Neural crest cell (in vitro differentiated cells): ENCODE results near the gene ZBBX. TPM values are rescaled to one million over a fixed set of nuclear protein-coding genes. Genes with fewer than 3 reads are reported as not detected.

Experiments
- DNase-seq: peaks from one replicate; pipeline ENCODE4 v3.0.0; 2021; ENCODE audit warnings: low read depth, mixed read lengths, low spot score
- H3K27ac Mint-ChIP-seq: one replicate; pipeline ENCODE4 v1.8.0; 2021; ENCODE audit warnings: mild to moderate bottlenecking, mixed read lengths; ENCODE audit not compliant: unreplicated experiment
- H3K27me3 Mint-ChIP-seq: 2 replicates; pipeline ENCODE4 v1.8.0; 2021; ENCODE audit warnings: low read depth, mild to moderate bottlenecking, mixed read lengths
- H3K36me3 Mint-ChIP-seq: 2 replicates; pipeline ENCODE4 v1.8.0; 2021; ENCODE audit warnings: low read depth, mild to moderate bottlenecking, mixed read lengths
- H3K4me1 Mint-ChIP-seq: 2 replicates; pipeline ENCODE4 v1.8.0; 2021; ENCODE audit warnings: mixed read lengths
- H3K4me3 Mint-ChIP-seq: one replicate; pipeline ENCODE4 v1.8.0; 2021; ENCODE audit warnings: mild to moderate bottlenecking, mixed read lengths
- H3K9me3 Mint-ChIP-seq: 2 replicates; pipeline ENCODE4 v1.8.0; 2021; ENCODE audit warnings: mixed read lengths
- CTCF ChIP-seq: fragments of 200-600 bp; sonication (generic); conservative IDR thresholded peaks from 2 replicates; pipeline ENCODE4 v1.5.0; 2021; ENCODE audit warnings: antibody characterized with exemption, mild to moderate bottlenecking
- total RNA-seq: library from RNA; stranded (reverse); gene quantifications from 2 replicates; pipeline ENCODE4 v1.2.1, GENCODE V29; 2021

The ZBBX gene
- total RNA-seq, 1 donor from 2014 or later: 1.6 TPM

GRCh38 chr3:167288737-167289136 is 91.4 kb downstream of the ZBBX start:
- no peak overlapping the region for H3K4me3 Mint-ChIP-seq
- no peak for DNase-seq
- H3K9me3 Mint-ChIP-seq: no peaks in the 10 kb centered on the region
- H3K27me3 Mint-ChIP-seq: no peaks in the 10 kb centered on the region
- TF ChIP-seq CTCF: no peak
- no peaks in the 10 kb centered on the region for H3K36me3 Mint-ChIP-seq
- H3K4me1 Mint-ChIP-seq: no peaks in the 10 kb centered on the region
- H3K27ac Mint-ChIP-seq: no peak overlapping the region

- DNase-seq: no peak
- H3K36me3 Mint-ChIP-seq: no peaks in the 10 kb centered on the region
- H3K27ac Mint-ChIP-seq: no peak overlapping the region
- no peak for TF ChIP-seq CTCF
- no peaks in the 10 kb centered on the region for H3K9me3 Mint-ChIP-seq
- no peaks in the 10 kb centered on the region for H3K27me3 Mint-ChIP-seq
- H3K4me1 Mint-ChIP-seq: no peaks in the 10 kb centered on the region
- H3K4me3 Mint-ChIP-seq: no peak overlapping the region
These were observed 92.8 kb downstream of the ZBBX start for GRCh38 chr3:167287308-167287707.

DNA sequence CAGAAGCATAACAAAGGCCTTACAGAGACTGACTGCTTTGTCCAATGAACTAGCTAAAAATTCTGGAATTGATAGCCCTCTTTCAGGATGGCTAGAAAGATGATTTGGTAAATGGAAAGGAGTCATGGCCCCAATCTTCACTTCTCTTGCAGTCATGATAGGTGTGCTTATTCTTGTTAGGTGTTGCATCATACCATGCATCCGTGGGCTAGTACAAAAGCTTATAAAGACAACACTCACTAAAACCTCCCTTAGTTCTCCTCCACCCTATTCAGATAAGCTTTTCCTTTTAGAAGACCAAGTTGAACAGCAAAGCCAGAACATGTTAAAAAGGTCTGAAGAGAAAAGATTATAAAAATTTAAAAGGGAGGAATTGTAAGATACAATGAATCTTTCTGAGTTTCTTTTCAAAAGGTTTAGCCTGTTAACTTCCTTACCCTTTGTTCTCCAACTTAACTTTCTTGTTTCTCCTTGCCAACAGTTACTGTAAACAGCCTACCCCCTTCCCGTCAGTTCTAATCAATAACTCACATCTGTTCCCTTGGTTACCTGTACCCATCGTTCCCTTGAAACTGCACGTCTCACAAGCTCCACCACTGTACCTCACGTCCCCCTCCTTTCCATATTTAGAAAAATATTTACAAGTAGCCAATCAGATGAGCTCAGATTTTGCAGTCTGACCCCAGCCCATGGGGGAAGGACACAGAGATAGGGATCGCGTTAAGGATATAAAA is 105.8 kb downstream of the ZBBX start:
- DNase-seq: no peak
- peaks cover 2% of the 10 kb centered on the region for H3K9me3 Mint-ChIP-seq
- H3K4me1 Mint-ChIP-seq: no peaks in the 10 kb centered on the region
- no peak for TF ChIP-seq CTCF
- H3K4me3 Mint-ChIP-seq: no peak overlapping the region
- no peaks in the 10 kb centered on the region for H3K27me3 Mint-ChIP-seq
- no peak overlapping the region for H3K27ac Mint-ChIP-seq
- peaks cover 6% of the 10 kb centered on the region for H3K36me3 Mint-ChIP-seq

GRCh38 chr3:167253037-167253436 is 127.1 kb downstream of the ZBBX start:
- peaks cover 8% of the 10 kb centered on the region for H3K4me1 Mint-ChIP-seq
- H3K9me3 Mint-ChIP-seq: no peaks in the 10 kb centered on the region
- H3K27ac Mint-ChIP-seq: no peak overlapping the region
- no peaks in the 10 kb centered on the region for H3K27me3 Mint-ChIP-seq
- H3K4me3 Mint-ChIP-seq: no peak overlapping the region
- TF ChIP-seq CTCF: no peak
- H3K36me3 Mint-ChIP-seq: no peaks in the 10 kb centered on the region
- DNase-seq: no peak

- H3K36me3 Mint-ChIP-seq: no peaks in the 10 kb centered on the region
- H3K27ac Mint-ChIP-seq: no peak overlapping the region
- no peak for TF ChIP-seq CTCF
- DNase-seq: no peak
- no peaks in the 10 kb centered on the region for H3K9me3 Mint-ChIP-seq
- peaks cover 8% of the 10 kb centered on the region for H3K4me1 Mint-ChIP-seq
- H3K27me3 Mint-ChIP-seq: no peaks in the 10 kb centered on the region
- no peak overlapping the region for H3K4me3 Mint-ChIP-seq
These were observed 128.4 kb downstream of the ZBBX start for GRCh38 chr3:167251678-167252077.
